Measurements from ENCODE around the gene TOR1AIP2. TPM values are rescaled to one million over a fixed set of nuclear protein-coding genes. Genes with fewer than 3 reads are reported as not detected.

TOR1AIP2 gene
- 10 to 100 TPM; 52.0 to 52.8 TPM for total RNA-seq
- 10 to 100 TPM in 2 of 3 donors, 1 to 10 TPM in 1; 7.6 to 12.5 (median 12.5) TPM for polyA plus RNA-seq
- total RNA-seq: 114 to 149 (median 129) reads per million in 6 experiments

GRCh38 chr1:179877586-179878265 lies at the start of gene TOR1AIP2:
TOR1AIP2 (minus strand) TSS chr1:179877803; CDS start chr1:179852665, 25,138 bp downstream.
- Mint-ChIP-seq H3K36me3 (peaks cover 0 to 32% (median 0%) of the 10 kb centered on the region in 3 donors), H3K27me3 (no peaks in the 10 kb centered on the region), H3K4me1 (peaks cover 14 to 62% (median 56%) of the 10 kb centered on the region in 4 donors), H3K27ac (peak within 1 kb of the TSS; percentile 80 to 97 (median 94)), H3K4me3 (peak within 1 kb of the TSS; percentile 85 to 96 (median 92)), H3K9me3 (no peaks in the 10 kb centered on the region)
- POLR2A ChIA-PET: interaction anchor here (0.7 to 7.9 kb wide), 5 partner anchors 57 to 1521 kb away, joined by 3 to 140 read pairs (median 3); partner anchors contain the start of gene CEP350
- peak; percentile 54 to 60 for ATAC-seq
- peak; percentile 71 to 89 (median 76) for DNase-seq

- no peak for ATAC-seq
- peaks cover 0 to 2% (median 0%) of the 10 kb centered on the region in 4 donors for H3K4me1 Mint-ChIP-seq
- no peaks in the 10 kb centered on the region for H3K9me3 Mint-ChIP-seq
- no peak overlapping the region for H3K27ac Mint-ChIP-seq
- H3K27me3 Mint-ChIP-seq: no peaks in the 10 kb centered on the region
- POLR2A ChIA-PET: no interaction called here
- H3K4me3 Mint-ChIP-seq: no peak overlapping the region
- DNase-seq: no peak
- H3K36me3 Mint-ChIP-seq: peaks cover 0 to 3% (median 2%) of the 10 kb centered on the region in 3 donors
Measured at GRCh38 chr1:179926850-179927205, 49.2 kb upstream of the TOR1AIP2 start.

GRCh38 chr1:179925922-179926849 lies 48.6 kb upstream of the TOR1AIP2 start:
- Mint-ChIP-seq H3K9me3 (no peaks in the 10 kb centered on the region), H3K4me3 (no peak overlapping the region), H3K27me3 (no peaks in the 10 kb centered on the region), H3K36me3 (peaks cover 0 to 9% (median 2%) of the 10 kb centered on the region in 3 donors), H3K27ac (no peak overlapping the region), H3K4me1 (peaks cover 0 to 4% (median 0%) of the 10 kb centered on the region in 4 donors)
- DNase-seq (no peak), ATAC-seq (no peak)
- POLR2A ChIA-PET: no interaction called here

GRCh38 chr1:179925302-179925701 lies 47.7 kb upstream of the TOR1AIP2 start:
- H3K4me3 Mint-ChIP-seq: no peak overlapping the region
- ATAC-seq (no peak), DNase-seq (no peak)
- POLR2A ChIA-PET: no interaction called here
- H3K27me3 Mint-ChIP-seq: no peaks in the 10 kb centered on the region
- peaks cover 0 to 12% (median 0%) of the 10 kb centered on the region in 3 donors for H3K36me3 Mint-ChIP-seq
- no peak overlapping the region for H3K27ac Mint-ChIP-seq
- peaks cover 0 to 4% (median 0%) of the 10 kb centered on the region in 4 donors for H3K4me1 Mint-ChIP-seq
- H3K9me3 Mint-ChIP-seq: no peaks in the 10 kb centered on the region

- no peaks in the 10 kb centered on the region for H3K9me3 Mint-ChIP-seq
- H3K27ac Mint-ChIP-seq: no peak overlapping the region
- ATAC-seq (no peak), DNase-seq (no peak)
- H3K4me3 Mint-ChIP-seq: no peak overlapping the region
- POLR2A ChIA-PET: no interaction called here
- peaks cover 0 to 5% (median 0%) of the 10 kb centered on the region in 4 donors for H3K4me1 Mint-ChIP-seq
- H3K36me3 Mint-ChIP-seq: peaks cover 0 to 18% (median 0%) of the 10 kb centered on the region in 3 donors
- H3K27me3 Mint-ChIP-seq: no peaks in the 10 kb centered on the region
Measured at GRCh38 chr1:179924268-179924667, 46.7 kb upstream of the TOR1AIP2 start.

- H3K27ac Mint-ChIP-seq: peak overlapping the region in 2 of 10 donors; percentile 20 to 38
- peaks cover 0 to 31% (median 3%) of the 10 kb centered on the region in 3 donors for H3K36me3 Mint-ChIP-seq
- DNase-seq: no peak
- no peak for ATAC-seq
- POLR2A ChIA-PET: no interaction called here
- no peaks in the 10 kb centered on the region for H3K9me3 Mint-ChIP-seq
- H3K4me3 Mint-ChIP-seq: no peak overlapping the region
- no peaks in the 10 kb centered on the region for H3K27me3 Mint-ChIP-seq
- peaks cover 0 to 5% (median 1%) of the 10 kb centered on the region in 4 donors for H3K4me1 Mint-ChIP-seq
Measured at GRCh38 chr1:179923029-179923428, 45.4 kb upstream of the TOR1AIP2 start.

GRCh38 chr1:179921981-179922872 lies 44.6 kb upstream of the TOR1AIP2 start:
- DNase-seq: no peak
- POLR2A ChIA-PET: no interaction called here

GRCh38 chr1:179921472-179921871 lies 43.9 kb upstream of the TOR1AIP2 start:
- Mint-ChIP-seq H3K9me3 (no peaks in the 10 kb centered on the region), H3K27me3 (no peaks in the 10 kb centered on the region), H3K27ac (peak overlapping the region in 6 of 10 donors; percentile 7 to 75 (median 40)), H3K4me3 (no peak overlapping the region), H3K4me1 (peaks cover 0 to 10% (median 2%) of the 10 kb centered on the region in 4 donors), H3K36me3 (peaks cover 0 to 45% (median 12%) of the 10 kb centered on the region in 3 donors)
- DNase-seq (no peak), ATAC-seq (no peak)
- POLR2A ChIA-PET: no interaction called here

More at GRCh38 chr1:179921981-179922872, 44.6 kb upstream of the TOR1AIP2 start:
- ATAC-seq: no peak
- no peaks in the 10 kb centered on the region for H3K9me3 Mint-ChIP-seq
- peak overlapping the region in 5 of 10 donors; percentile 7 to 75 (median 44) for H3K27ac Mint-ChIP-seq
- H3K27me3 Mint-ChIP-seq: no peaks in the 10 kb centered on the region
- peaks cover 0 to 10% (median 2%) of the 10 kb centered on the region in 4 donors for H3K4me1 Mint-ChIP-seq
- H3K4me3 Mint-ChIP-seq: no peak overlapping the region
- H3K36me3 Mint-ChIP-seq: peaks cover 0 to 39% (median 11%) of the 10 kb centered on the region in 3 donors

- Mint-ChIP-seq H3K4me1 (peaks cover 0 to 10% (median 2%) of the 10 kb centered on the region in 4 donors), H3K27ac (peak overlapping the region in 5 of 10 donors; percentile 10 to 62 (median 29)), H3K27me3 (no peaks in the 10 kb centered on the region), H3K36me3 (peaks cover 0 to 71% (median 16%) of the 10 kb centered on the region in 3 donors), H3K9me3 (no peaks in the 10 kb centered on the region), H3K4me3 (no peak overlapping the region)
- no peak for ATAC-seq
- DNase-seq: no peak
- POLR2A ChIA-PET: no interaction called here
Measured at GRCh38 chr1:179917601-179918429, 40.2 kb upstream of the TOR1AIP2 start.

- DNase-seq: no peak
- Mint-ChIP-seq H3K4me3 (no peak overlapping the region), H3K9me3 (no peaks in the 10 kb centered on the region), H3K4me1 (peaks cover 5 to 11% (median 7%) of the 10 kb centered on the region in 4 donors), H3K27me3 (no peaks in the 10 kb centered on the region), H3K36me3 (peaks cover 0 to 83% (median 21%) of the 10 kb centered on the region in 3 donors), H3K27ac (peak overlapping the region in 6 of 10 donors; percentile 24 to 74 (median 40))
- no peak for ATAC-seq
- POLR2A ChIA-PET: interaction anchor here (0.7 kb wide), 1 partner anchor 127 kb away, joined by 3 read pairs; no protein-coding TSS in a partner anchor
Measured at GRCh38 chr1:179911812-179912211, 34.2 kb upstream of the TOR1AIP2 start.

GRCh38 chr1:179910934-179911333 lies 33.3 kb upstream of the TOR1AIP2 start:
- ATAC-seq (no peak), DNase-seq (no peak)
- POLR2A ChIA-PET: interaction anchor here (0.5 to 0.6 kb wide), 2 partner anchors 31 to 545 kb away, joined by 3 to 4 read pairs; no protein-coding TSS in a partner anchor
- peaks cover 0 to 82% (median 23%) of the 10 kb centered on the region in 3 donors for H3K36me3 Mint-ChIP-seq
- no peaks in the 10 kb centered on the region for H3K27me3 Mint-ChIP-seq
- H3K4me1 Mint-ChIP-seq: peaks cover 5 to 11% (median 8%) of the 10 kb centered on the region in 4 donors
- H3K4me3 Mint-ChIP-seq: no peak overlapping the region
- H3K27ac Mint-ChIP-seq: peak overlapping the region in 7 of 10 donors; percentile 15 to 78 (median 58)
- no peaks in the 10 kb centered on the region for H3K9me3 Mint-ChIP-seq

All from naive thymus-derived CD8-positive, alpha-beta T cell (primary cell).